Activated CD8-positive, alpha-beta memory T cell treated with anti-CD3 and anti-CD28 coated beads for 48 hours (primary cell): ENCODE measurements around the gene B9D2.
"Not testable (repeated sequence)": the region's sequence is repeated elsewhere in the genome, so short reads cannot be mapped to it uniquely, and the experiment has no call there.

Experiments
- DNase-seq, 3 experiments: peaks; one replicate each; pipeline ENCODE4 v3.0.0-alpha.2; 2020; ENCODE audit warnings: low read depth in 2 of 3, low spot score in 2 of 3

The B9D2 gene, protein sequence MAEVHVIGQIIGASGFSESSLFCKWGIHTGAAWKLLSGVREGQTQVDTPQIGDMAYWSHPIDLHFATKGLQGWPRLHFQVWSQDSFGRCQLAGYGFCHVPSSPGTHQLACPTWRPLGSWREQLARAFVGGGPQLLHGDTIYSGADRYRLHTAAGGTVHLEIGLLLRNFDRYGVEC

DNA sequence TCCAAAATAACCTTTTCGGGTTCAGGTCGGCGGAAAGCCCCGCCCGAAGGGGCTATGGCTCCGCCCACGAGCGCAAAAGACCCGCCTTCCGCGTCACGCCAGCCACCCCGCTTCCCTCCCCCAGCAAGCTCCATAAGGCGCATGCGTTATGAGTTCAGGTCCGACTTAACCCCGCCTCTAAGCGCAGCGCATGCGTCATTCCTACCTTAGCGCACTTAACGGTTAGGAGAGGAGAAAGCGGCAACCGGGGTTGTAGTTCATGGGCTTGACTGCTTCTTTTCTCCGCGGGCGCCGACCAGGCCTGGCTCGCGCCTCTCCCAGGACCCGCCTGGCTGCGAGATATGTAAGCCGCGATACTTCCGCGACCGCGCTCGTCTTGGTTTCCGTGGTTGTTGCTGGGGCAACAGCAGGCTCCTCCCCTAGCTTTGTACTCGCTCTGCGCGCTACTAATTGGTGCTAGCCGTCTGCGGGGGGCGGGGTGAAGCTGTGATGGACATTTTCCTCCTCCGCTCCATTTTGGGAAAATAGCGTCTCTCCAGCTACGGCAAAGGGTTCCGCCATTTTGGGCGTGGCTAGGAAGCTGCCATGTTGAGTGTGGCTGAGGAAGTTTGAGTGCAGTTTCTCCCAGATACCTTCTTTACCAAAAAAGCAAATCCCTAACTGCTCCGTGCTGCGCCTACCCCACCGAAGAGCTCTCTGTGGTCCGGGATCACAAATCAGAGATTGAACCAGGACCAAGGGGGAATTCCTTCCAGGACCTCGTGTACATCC, at the start of gene B9D2:
Gene B9D2, minus strand, starts transcription at position 397 of the 771 bp plus-strand sequence. CDS start 630 bp downstream, outside the sequence.
- peak; percentile 87 to 88 (median 88) for DNase-seq

DNA sequence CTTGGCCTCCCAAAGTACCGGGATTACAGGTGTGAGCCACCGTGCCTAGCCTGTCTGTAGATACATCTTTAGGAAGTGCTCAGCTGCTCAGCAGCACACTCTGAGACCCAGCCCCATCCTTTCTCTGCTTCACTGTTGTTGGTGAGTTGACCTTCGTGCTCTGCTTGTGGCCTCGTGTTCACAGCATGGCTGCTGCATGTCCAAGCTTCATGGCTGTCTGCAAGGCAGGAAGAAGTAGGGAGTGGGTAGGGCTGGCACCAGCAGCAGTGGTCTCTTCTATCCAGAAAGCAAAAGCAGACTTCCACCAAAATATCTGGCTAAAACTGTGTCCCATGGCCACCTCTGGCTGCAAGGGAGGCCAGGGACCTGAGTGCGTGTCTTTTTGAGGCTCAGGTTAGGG, 49.0 kb upstream of the B9D2 start:
- no peak for DNase-seq

DNA sequence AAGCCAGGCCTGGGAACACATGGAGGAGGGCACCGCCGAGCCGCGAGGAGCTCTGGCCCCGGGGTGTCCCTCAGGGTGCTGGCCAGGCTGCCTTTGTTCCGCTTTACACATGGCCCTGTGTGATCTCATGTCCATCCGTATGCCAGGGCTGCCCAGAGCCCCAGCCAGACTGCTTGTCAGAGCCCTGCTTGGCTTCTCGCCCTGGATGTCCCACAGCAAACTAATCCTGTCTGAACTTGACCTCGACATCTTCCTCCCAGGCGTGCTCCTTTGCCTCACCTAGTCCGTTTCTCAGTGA, 48.0 kb upstream of the B9D2 start:
- DNase-seq, result no peak

DNA sequence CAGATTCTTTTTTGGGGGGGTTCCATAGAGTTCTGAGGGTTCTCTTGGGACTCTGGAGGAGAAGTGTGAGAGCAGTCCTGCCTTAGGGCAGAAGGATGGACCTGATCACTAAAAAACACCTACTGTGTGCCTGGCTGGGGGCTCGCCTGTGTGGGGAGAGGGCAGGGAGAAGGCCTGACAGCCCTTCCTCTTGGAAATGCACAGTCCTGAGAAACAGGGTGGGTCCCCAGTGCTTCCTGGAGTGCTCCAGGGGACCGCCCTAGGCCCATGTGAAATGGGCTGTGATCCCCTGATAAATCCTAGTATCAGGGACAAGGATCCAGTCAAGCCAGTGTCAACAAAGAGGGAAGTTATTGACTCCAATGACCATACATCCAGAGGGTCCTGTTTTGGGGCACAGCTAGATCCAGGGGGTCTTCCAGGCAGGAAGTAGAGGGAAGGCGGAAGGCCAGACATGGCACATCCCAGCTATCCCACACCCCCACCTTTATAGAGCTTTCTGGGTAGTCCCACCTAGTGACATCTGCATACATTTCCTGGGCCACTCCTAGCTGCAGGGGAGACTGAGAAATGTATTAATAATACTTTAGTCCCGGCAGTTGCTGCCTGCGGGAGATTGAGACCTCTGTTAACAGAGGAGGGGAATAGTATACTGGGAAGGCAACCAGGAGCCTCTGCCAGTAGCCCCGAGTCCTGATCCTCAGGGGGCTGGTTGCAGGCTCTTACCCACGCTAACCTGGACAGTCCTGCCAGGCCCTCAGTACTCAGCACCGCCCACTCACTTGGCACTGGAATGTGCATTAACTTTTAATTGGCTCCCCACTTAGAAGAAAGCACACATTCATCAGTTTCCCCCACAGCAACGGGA, 47.4 kb upstream of the B9D2 start:
- DNase-seq, result no peak

DNA sequence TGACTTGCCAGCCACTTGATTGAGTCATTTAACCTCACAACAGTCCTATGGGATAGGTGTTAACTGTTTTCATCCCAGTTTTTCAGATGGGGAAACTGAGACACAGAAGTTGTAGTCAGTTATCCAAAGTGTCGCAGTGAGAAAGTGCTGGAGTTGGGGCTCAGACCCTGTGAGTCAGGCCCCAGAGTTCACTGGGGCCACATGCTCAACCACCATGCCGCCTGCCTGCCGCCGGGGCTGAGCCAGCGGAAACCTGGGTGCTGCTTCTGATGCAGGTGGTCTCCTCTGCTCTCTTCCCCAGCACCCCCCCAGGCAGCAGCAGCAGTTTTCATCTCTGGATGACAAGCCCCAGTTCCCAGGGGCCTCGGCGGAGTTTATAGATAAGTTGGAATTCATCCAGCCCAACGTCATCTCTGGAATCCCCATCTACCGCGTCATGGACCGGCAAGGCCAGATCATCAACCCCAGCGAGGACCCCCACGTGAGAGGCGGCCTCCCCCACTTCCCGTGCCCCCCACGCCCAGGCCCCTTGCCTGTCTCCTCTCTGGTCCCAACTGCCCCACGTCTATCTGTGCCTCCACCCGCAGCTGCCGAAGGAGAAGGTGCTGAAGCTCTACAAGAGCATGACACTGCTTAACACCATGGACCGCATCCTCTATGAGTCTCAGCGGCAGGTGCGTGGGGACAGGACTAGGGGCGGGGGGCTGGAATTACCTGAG, 46.5 kb upstream of the B9D2 start:
- no peak for DNase-seq

DNA sequence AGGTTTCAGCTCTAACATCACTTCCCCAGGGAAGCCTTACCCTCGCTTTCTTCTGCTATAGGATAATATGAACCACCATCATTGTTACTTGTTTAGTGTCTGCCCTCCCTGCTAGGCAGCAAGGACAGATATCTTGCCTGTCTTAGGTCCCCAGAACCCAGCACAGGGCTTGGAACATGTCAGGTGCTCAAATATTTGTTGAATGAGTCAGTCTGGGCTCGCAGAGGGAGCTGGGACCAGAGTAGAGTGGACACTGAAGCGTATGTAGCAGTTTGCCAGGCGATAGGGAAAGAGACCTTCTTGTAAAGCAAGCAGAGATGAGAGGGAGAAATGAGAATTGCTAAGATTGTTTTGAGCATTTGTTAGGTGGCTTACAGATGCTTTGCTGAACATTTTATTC, 45.3 kb upstream of the B9D2 start:
- no peak for DNase-seq

GRCh38 chr19:41408846-41409245, 44.9 kb upstream of the B9D2 start:
- not testable (repeated sequence) for DNase-seq

- no peak for DNase-seq
Observed at GRCh38 chr19:41408256-41408655, 44.3 kb upstream of the B9D2 start.

DNA sequence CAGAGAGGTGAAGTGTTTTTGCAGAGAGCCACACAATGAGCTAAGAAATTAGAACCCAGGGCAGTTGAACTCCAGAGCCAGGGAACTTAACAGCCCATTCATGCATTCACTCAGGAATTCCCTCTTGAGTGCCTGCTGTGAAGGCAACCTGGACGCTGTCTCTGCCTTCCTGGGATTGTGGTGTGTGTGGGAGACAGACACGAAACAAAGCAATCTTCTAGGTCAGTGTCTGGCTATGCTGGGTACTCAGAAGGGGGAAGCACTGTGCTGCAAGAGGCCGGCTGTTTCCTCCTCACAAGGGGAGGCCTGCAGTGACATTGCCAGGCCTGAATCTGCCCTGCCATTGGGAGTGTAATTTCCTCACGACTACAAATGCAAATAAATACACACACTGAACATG, 43.3 kb upstream of the B9D2 start:
- DNase-seq, result no peak

GRCh38 chr19:41405776-41406175, 41.8 kb upstream of the B9D2 start:
- no peak for DNase-seq

- no peak for DNase-seq
Observed at GRCh38 chr19:41403181-41403970, 39.4 kb upstream of the B9D2 start.

DNA sequence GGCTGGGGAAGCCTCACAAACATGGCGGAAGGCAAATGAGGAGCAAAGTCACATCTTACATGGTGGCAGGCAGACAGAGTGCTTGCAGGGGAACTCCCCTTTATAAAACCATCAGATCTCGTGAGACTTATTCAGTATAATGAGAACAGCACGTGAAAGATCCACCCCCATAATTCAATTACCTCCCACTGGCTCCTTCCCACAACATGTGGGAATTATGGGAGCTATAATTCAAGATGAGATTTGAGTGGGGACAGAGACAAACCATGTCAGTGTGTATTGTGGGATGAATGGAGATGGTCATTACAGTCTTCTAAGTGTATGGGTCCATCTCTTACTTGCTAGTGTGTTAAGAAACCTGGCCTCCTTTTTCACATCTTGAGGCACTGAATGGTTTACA, 38.1 kb upstream of the B9D2 start:
- DNase-seq, result no peak

GRCh38 chr19:41401483-41401882, 37.5 kb upstream of the B9D2 start:
- DNase-seq, result no peak

- no peak for DNase-seq
Observed at GRCh38 chr19:41399525-41399924, 35.6 kb upstream of the B9D2 start.

- DNase-seq, result no peak
Observed at GRCh38 chr19:41399091-41399490, 35.1 kb upstream of the B9D2 start.

GRCh38 chr19:41398598-41398997, 34.6 kb upstream of the B9D2 start:
- no peak for DNase-seq

- DNase-seq, result no peak
Observed at GRCh38 chr19:41398050-41398418, 34.1 kb upstream of the B9D2 start.

- DNase-seq, result peak; percentile 90 to 97 (median 91)
Observed at GRCh38 chr19:41397086-41398049, 33.4 kb upstream of the B9D2 start, which contains the start of the genes BCKDHA and EXOSC5. Gene BCKDHA (plus strand): TSS chr19:41397818. CDS start chr19:41397828, 10 bp downstream. Gene EXOSC5 (minus strand): TSS chr19:41397359. CDS start chr19:41397328, 31 bp downstream.

- no peak for DNase-seq
Observed at GRCh38 chr19:41395355-41395754, 31.4 kb upstream of the B9D2 start.
